ENCODE data around the gene ACSL5. TPM values are rescaled to one million over a fixed set of nuclear protein-coding genes. Genes with fewer than 3 reads are reported as not detected.

ACSL5 gene
- total and polyA plus RNA-seq, 10 of the 15 experiments (the other 5 are each of a cell fraction or from before 2014, with no cell fraction given) = 22.3 to 57.0 (median 46.4) TPM

GRCh38 chr10:112466802-112467201 is 92.9 kb downstream of the ACSL5 start:
- DNase-seq (ENCODE audit: low read depth, low spot score) (no peak), ATAC-seq (no peak), FAIRE-seq (no peak)
- CTCF ChIA-PET = interaction anchor here (1.5 to 4.0 kb wide), 2 partner anchors 9 to 31 kb away, joined by 3 to 10 read pairs; no protein-coding TSS in a partner anchor
- 74% methylated on average over 3 of the region's 3 CpGs for WGBS (ENCODE audit: insufficient coverage, insufficient replicate concordance, low lambda C conversion rate, missing lambda C conversion rate)
- RAD21 ChIA-PET (ENCODE audit: unreplicated experiment) = no interaction called here
- no peak overlapping the region for H3K27ac ChIP-seq (ENCODE audit: control insufficient read depth, insufficient read depth)
- H3K4me3 ChIP-seq = no peak overlapping the region
- H3K4me2 ChIP-seq (ENCODE audit: control insufficient read depth, insufficient read depth) = no peak overlapping the region
- no TSS peak for BruUV-seq (replicated peaks)
- TF ChIP-seq POU2F2 (IDR thresholded peaks at IDR 0.05; ENCODE audit: borderline replicate concordance, low read depth, low read length) = no peak
- no peak for TF ChIP-seq ATF2 (IDR thresholded peaks at IDR 0.05; ENCODE audit: low read length)
- TF ChIP-seq PML (IDR thresholded peaks at IDR 0.05; ENCODE audit: low read length) = no peak
- H3K36me3 ChIP-seq (ENCODE audit: control insufficient read depth in 2 of 2, insufficient read depth in 2 of 2, low read length in 1 of 2) = peaks cover 2 to 20% of the 10 kb centered on the region in 2 experiments; a peak in 2 of 4 replicates
- no peak overlapping the region for H3K9ac ChIP-seq (ENCODE audit: control insufficient read depth, insufficient read depth, low read length)
- SMC1A ChIA-PET (ENCODE audit: uncharacterized antibody, unreplicated experiment) = interaction anchor here (0.9 kb wide), 1 partner anchor 32 kb away, joined by 3 read pairs; no protein-coding TSS in a partner anchor
- no peaks in the 10 kb centered on the region for H3K27me3 ChIP-seq (replicated peaks in 1 of 2; ENCODE audit: control insufficient read depth in 2 of 2, insufficient read depth in 2 of 2, low read length in 1 of 2)
- H3K79me2 ChIP-seq (ENCODE audit: control insufficient read depth, insufficient read depth, low read length) = no peaks in the 10 kb centered on the region
- H3K9me3 ChIP-seq (replicated peaks; ENCODE audit: control insufficient read depth, insufficient read depth, low read length) = peaks cover 3% of the 10 kb centered on the region; the same call in 1 of the 3 replicates
- POLR2A ChIA-PET = interaction anchor here (0.6 kb wide), 1 partner anchor 285 kb away, joined by 3 read pairs; no protein-coding TSS in a partner anchor
- H2AFZ ChIP-seq (ENCODE audit: control insufficient read depth, low read depth, low read length) = no peak overlapping the region
- H3K4me1 ChIP-seq (ENCODE audit: control insufficient read depth, insufficient read depth, low read length) = no peaks in the 10 kb centered on the region
- intact Hi-C loops (cut with micrococcal nuclease; ENCODE audit: unreplicated experiment) (no loop called here), in situ Hi-C loops (cut with MboI) (no loop called here)
- H4K20me1 ChIP-seq (ENCODE audit: control insufficient read depth, insufficient read depth) = no peaks in the 10 kb centered on the region

DNA sequence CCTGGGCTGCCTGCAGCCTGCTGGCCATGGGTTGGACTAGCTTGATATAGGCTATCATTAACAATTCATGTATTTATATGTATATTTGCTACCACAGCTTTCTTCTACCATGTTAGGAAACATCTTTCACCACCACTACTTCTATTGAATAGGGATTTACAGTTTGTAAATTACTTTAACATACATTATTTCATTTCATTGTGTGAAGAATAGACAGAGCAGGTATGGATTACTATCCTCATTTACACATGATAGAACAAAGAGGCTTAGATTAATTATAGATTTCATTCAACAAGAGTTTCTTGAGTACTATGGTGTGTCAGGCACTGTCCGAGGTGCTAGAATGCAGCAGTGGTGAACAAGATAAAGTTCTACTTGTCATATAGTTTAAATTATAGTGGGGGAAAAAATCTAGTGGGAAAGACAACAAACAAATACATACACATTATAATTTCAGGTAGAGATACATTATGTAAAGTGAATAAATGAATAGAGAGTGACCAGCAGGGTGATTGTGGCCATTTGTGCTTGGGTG is 93.7 kb downstream of the ACSL5 start:
- H3K4me2 ChIP-seq (ENCODE audit: control insufficient read depth, insufficient read depth) = no peak overlapping the region
- ChIA-PET POLR2A (interaction anchor here (0.6 kb wide), 1 partner anchor 285 kb away, joined by 3 read pairs; no protein-coding TSS in a partner anchor), SMC1A (ENCODE audit: uncharacterized antibody, unreplicated experiment) (interaction anchor here (0.9 kb wide), 1 partner anchor 33 kb away, joined by 3 read pairs; no protein-coding TSS in a partner anchor), RAD21 (ENCODE audit: unreplicated experiment) (no interaction called here), CTCF (interaction anchor here (1.3 to 1.5 kb wide), 2 partner anchors 9 to 12 kb away, joined by 3 read pairs; no protein-coding TSS in a partner anchor)
- WGBS (ENCODE audit: insufficient coverage, insufficient replicate concordance, low lambda C conversion rate, missing lambda C conversion rate) = 92% methylated on average over 1 of the region's 1 CpG
- no peaks in the 10 kb centered on the region for H3K4me1 ChIP-seq (ENCODE audit: control insufficient read depth, insufficient read depth, low read length)
- BruUV-seq (replicated peaks) = no TSS peak
- no peaks in the 10 kb centered on the region for H3K27me3 ChIP-seq (replicated peaks in 1 of 2; ENCODE audit: control insufficient read depth in 2 of 2, insufficient read depth in 2 of 2, low read length in 1 of 2)
- no peaks in the 10 kb centered on the region for H4K20me1 ChIP-seq (ENCODE audit: control insufficient read depth, insufficient read depth)
- no peak for FAIRE-seq
- no peak overlapping the region for H2AFZ ChIP-seq (ENCODE audit: control insufficient read depth, low read depth, low read length)
- no peak overlapping the region for H3K9ac ChIP-seq (ENCODE audit: control insufficient read depth, insufficient read depth, low read length)
- H3K36me3 ChIP-seq (ENCODE audit: control insufficient read depth in 2 of 2, insufficient read depth in 2 of 2, low read length in 1 of 2) = peaks cover 2 to 21% of the 10 kb centered on the region in 2 experiments; a peak in 2 of 4 replicates
- in situ Hi-C loops (cut with MboI) (no loop called here), intact Hi-C loops (cut with micrococcal nuclease; ENCODE audit: unreplicated experiment) (no loop called here)
- peaks cover 3% of the 10 kb centered on the region; the same call in 1 of the 3 replicates for H3K9me3 ChIP-seq (replicated peaks; ENCODE audit: control insufficient read depth, insufficient read depth, low read length)
- no peak for ATAC-seq
- DNase-seq (ENCODE audit: low read depth, low spot score) = no peak
- H3K27ac ChIP-seq (ENCODE audit: control insufficient read depth, insufficient read depth) = no peak overlapping the region
- H3K79me2 ChIP-seq (ENCODE audit: control insufficient read depth, insufficient read depth, low read length) = no peaks in the 10 kb centered on the region; the same call in 1 of the 2 replicates
- H3K4me3 ChIP-seq = no peak overlapping the region
- TF ChIP-seq, protein P1, sequence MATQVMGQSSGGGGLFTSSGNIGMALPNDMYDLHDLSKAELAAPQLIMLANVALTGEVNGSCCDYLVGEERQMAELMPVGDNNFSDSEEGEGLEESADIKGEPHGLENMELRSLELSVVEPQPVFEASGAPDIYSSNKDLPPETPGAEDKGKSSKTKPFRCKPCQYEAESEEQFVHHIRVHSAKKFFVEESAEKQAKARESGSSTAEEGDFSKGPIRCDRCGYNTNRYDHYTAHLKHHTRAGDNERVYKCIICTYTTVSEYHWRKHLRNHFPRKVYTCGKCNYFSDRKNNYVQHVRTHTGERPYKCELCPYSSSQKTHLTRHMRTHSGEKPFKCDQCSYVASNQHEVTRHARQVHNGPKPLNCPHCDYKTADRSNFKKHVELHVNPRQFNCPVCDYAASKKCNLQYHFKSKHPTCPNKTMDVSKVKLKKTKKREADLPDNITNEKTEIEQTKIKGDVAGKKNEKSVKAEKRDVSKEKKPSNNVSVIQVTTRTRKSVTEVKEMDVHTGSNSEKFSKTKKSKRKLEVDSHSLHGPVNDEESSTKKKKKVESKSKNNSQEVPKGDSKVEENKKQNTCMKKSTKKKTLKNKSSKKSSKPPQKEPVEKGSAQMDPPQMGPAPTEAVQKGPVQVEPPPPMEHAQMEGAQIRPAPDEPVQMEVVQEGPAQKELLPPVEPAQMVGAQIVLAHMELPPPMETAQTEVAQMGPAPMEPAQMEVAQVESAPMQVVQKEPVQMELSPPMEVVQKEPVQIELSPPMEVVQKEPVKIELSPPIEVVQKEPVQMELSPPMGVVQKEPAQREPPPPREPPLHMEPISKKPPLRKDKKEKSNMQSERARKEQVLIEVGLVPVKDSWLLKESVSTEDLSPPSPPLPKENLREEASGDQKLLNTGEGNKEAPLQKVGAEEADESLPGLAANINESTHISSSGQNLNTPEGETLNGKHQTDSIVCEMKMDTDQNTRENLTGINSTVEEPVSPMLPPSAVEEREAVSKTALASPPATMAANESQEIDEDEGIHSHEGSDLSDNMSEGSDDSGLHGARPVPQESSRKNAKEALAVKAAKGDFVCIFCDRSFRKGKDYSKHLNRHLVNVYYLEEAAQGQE (IDR thresholded peaks at IDR 0.05; ENCODE audit: low read depth, low read length) = peak; percentile 66; the same call in 1 of the 2 replicates
- TF ChIP-seq ZNF687 (IDR thresholded peaks at IDR 0.05) = no peak

Measured in GM12878 (cell line).